OCI-LY3 (cell line): Measurements from ENCODE around the gene IFFO2.

Experiments used
- H2AFZ ChIP-seq: fragments of 200-600, 300-600 bp; shearing (Covaris generic); 2 replicates; pipeline ENCODE4 v1.6.0; 2014; ENCODE audit warnings: antibody characterized with exemption, low read depth, low read length
- H3K27ac ChIP-seq: fragments of 200-600, 300-600 bp; sonication (generic); 2 replicates; pipeline ENCODE4 v1.5.1; 2014; ENCODE audit warnings: mild to moderate bottlenecking, low read length, moderate library complexity, mixed read lengths
- H3K27me3 ChIP-seq: fragments of 200-600, 300-600 bp; sonication (generic); 2 replicates; pipeline ENCODE4 v1.6.1; 2014; ENCODE audit warnings: low read depth, low read length, mixed read lengths
- H3K36me3 ChIP-seq: fragments of 200-600, 300-600 bp; sonication (generic); replicated peaks from 2 replicates; pipeline ENCODE3; 2014; ENCODE audit warnings: low read depth, low read length, mixed read lengths
- H3K4me1 ChIP-seq: fragments of 300-600, 200-600 bp; sonication (generic); 2 replicates; pipeline ENCODE4 v1.6.1; 2014; ENCODE audit warnings: low read length, mixed read lengths
- H3K4me2 ChIP-seq: fragments of 200-600, 300-600 bp; sonication (generic); 2 replicates; pipeline ENCODE4 v1.6.1; 2014; ENCODE audit warnings: low read length, mixed read lengths
- H3K4me3 ChIP-seq: fragments of 300-600, 200-600 bp; sonication (generic); 2 replicates; pipeline ENCODE4 v1.5.1; 2014; ENCODE audit warnings: antibody characterized with exemption, mild to moderate bottlenecking, low read length, moderate library complexity
- H3K79me2 ChIP-seq: fragments of 300-600, 200-600 bp; shearing (Covaris generic); 2 replicates; pipeline ENCODE4 v1.6.1; 2014; ENCODE audit warnings: mild to moderate bottlenecking, low read length, mixed read lengths
- H3K9ac ChIP-seq: fragments of 300-600, 200-600 bp; shearing (Covaris generic); 2 replicates; pipeline ENCODE4 v1.6.0; 2014; ENCODE audit warnings: mild to moderate bottlenecking, low read length, moderate library complexity
- H3K9me3 ChIP-seq: fragments of 200-600, 300-600 bp; shearing (Covaris generic); 2 replicates; pipeline ENCODE4 v1.6.1; 2014; ENCODE audit warnings: low read length, mixed read lengths; ENCODE audit not compliant: insufficient read depth
- H4K20me1 ChIP-seq: fragments of 200-600, 300-600 bp; sonication (generic); 2 replicates; pipeline ENCODE4 v1.6.1; 2016; ENCODE audit warnings: low read length, mixed read lengths; ENCODE audit not compliant: insufficient read depth
- CTCF ChIP-seq: fragments of 200-600, 300-600 bp; sonication (generic); IDR thresholded peaks from 2 replicates; pipeline ENCODE4 v1.5.1; 2014; ENCODE audit warnings: antibody characterized with exemption, low read length, low read depth
- EZH2phosphoT487 ChIP-seq: fragments of 200-600 bp; shearing (Covaris generic); IDR thresholded peaks from 2 replicates; pipeline ENCODE4 v1.6.1; 2018; ENCODE audit warnings: antibody characterized with exemption, mixed run types, low read depth

IFFO2 gene

GRCh38 chr1:18874600-18874999 lies 81.9 kb downstream of the IFFO2 start:
- Histone ChIP-seq H3K4me2 (no peak overlapping the region), H3K9ac (no peak overlapping the region), H3K9me3 (no peaks in the 10 kb centered on the region), H2AFZ (no peak overlapping the region), H3K27me3 (no peaks in the 10 kb centered on the region), H4K20me1 (no peaks in the 10 kb centered on the region), H3K36me3 (no peaks in the 10 kb centered on the region), H3K4me1 (no peaks in the 10 kb centered on the region), H3K79me2 (no peaks in the 10 kb centered on the region), H3K27ac (no peak overlapping the region), H3K4me3 (no peak overlapping the region)
- TF ChIP-seq EZH2phosphoT487: no peak

GRCh38 chr1:18874036-18874435 lies 82.4 kb downstream of the IFFO2 start:
- no peak overlapping the region for H3K27ac ChIP-seq
- H2AFZ ChIP-seq: no peak overlapping the region
- TF ChIP-seq CTCF: no peak
- TF ChIP-seq EZH2phosphoT487: no peak
- H3K9ac ChIP-seq: no peak overlapping the region
- H3K4me1 ChIP-seq: no peaks in the 10 kb centered on the region
- no peaks in the 10 kb centered on the region for H4K20me1 ChIP-seq
- no peaks in the 10 kb centered on the region for H3K27me3 ChIP-seq
- no peaks in the 10 kb centered on the region for H3K79me2 ChIP-seq
- no peaks in the 10 kb centered on the region for H3K36me3 ChIP-seq
- no peak overlapping the region for H3K4me2 ChIP-seq
- H3K9me3 ChIP-seq: no peaks in the 10 kb centered on the region
- no peak overlapping the region for H3K4me3 ChIP-seq

- no peak overlapping the region for H2AFZ ChIP-seq
These were observed 84.3 kb downstream of the IFFO2 start for GRCh38 chr1:18872071-18872611.

GRCh38 chr1:18871401-18872070 lies 84.9 kb downstream of the IFFO2 start:
- Histone ChIP-seq H3K4me3 (no peak overlapping the region), H3K9ac (no peak overlapping the region), H3K27ac (no peak overlapping the region), H4K20me1 (no peaks in the 10 kb centered on the region), H2AFZ (no peak overlapping the region), H3K4me2 (no peak overlapping the region), H3K36me3 (no peaks in the 10 kb centered on the region), H3K27me3 (no peaks in the 10 kb centered on the region), H3K79me2 (no peaks in the 10 kb centered on the region), H3K4me1 (no peaks in the 10 kb centered on the region), H3K9me3 (no peaks in the 10 kb centered on the region)
- no peak for TF ChIP-seq EZH2phosphoT487
- no peak for TF ChIP-seq CTCF

More at GRCh38 chr1:18872071-18872611, 84.3 kb downstream of the IFFO2 start:
- H3K27me3 ChIP-seq: no peaks in the 10 kb centered on the region
- no peaks in the 10 kb centered on the region for H4K20me1 ChIP-seq
- H3K27ac ChIP-seq: no peak overlapping the region
- no peaks in the 10 kb centered on the region for H3K9me3 ChIP-seq
- H3K9ac ChIP-seq: no peak overlapping the region
- no peaks in the 10 kb centered on the region for H3K79me2 ChIP-seq
- TF ChIP-seq CTCF (no peak), EZH2phosphoT487 (no peak)
- no peak overlapping the region for H3K4me2 ChIP-seq
- H3K4me3 ChIP-seq: no peak overlapping the region
- H3K4me1 ChIP-seq: no peaks in the 10 kb centered on the region
- H3K36me3 ChIP-seq: no peaks in the 10 kb centered on the region
